H9 (cell line): Measurements from ENCODE around the gene SIRT7. TPM values are rescaled to one million over a fixed set of nuclear protein-coding genes. Genes with fewer than 3 reads are reported as not detected.

Source experiments
- DNase-seq: peaks from one replicate; pipeline ENCODE4 v3.0.0-alpha.2; 2017
- H2AFZ ChIP-seq: one replicate; pipeline ENCODE4 v1.6.1; 2013; ENCODE audit warnings: mild to moderate bottlenecking, low read length, control low read depth, moderate library complexity
- H2AK5ac ChIP-seq: 2 replicates; pipeline ENCODE4 v1.6.1; 2013; ENCODE audit warnings: low read length, control low read depth, mixed read lengths; ENCODE audit not compliant: insufficient read length
- H2BK120ac ChIP-seq: one replicate; pipeline ENCODE4 v1.6.1; 2013; ENCODE audit warnings: low read depth, mild to moderate bottlenecking, low read length, control low read depth, inconsistent platforms; ENCODE audit not compliant: poor library complexity, severe bottlenecking
- H2BK12ac ChIP-seq: 2 replicates; pipeline ENCODE4 v1.6.1; 2013; ENCODE audit warnings: low read length, control low read depth, mixed read lengths, low read depth; ENCODE audit not compliant: insufficient read length
- H2BK15ac ChIP-seq: 2 replicates; pipeline ENCODE4 v1.6.1; 2013; ENCODE audit warnings: low read depth, low read length, control low read depth
- H2BK20ac ChIP-seq: one replicate; pipeline ENCODE4 v1.6.1; 2013; ENCODE audit warnings: low read depth, mild to moderate bottlenecking, low read length, control low read depth, inconsistent platforms; ENCODE audit not compliant: poor library complexity, severe bottlenecking
- H2BK5ac ChIP-seq: 2 replicates; pipeline ENCODE4 v1.6.1; 2013; ENCODE audit warnings: low read length, control low read depth, mixed read lengths; ENCODE audit not compliant: insufficient read length
- H3K14ac ChIP-seq: 2 replicates; pipeline ENCODE4 v1.6.1; 2013; ENCODE audit warnings: low read length, control low read depth; ENCODE audit not compliant: insufficient read depth
- H3K18ac ChIP-seq: 2 replicates; pipeline ENCODE4 v1.6.1; 2013; ENCODE audit warnings: low read depth, mild to moderate bottlenecking, mixed read lengths, low read length, control low read depth; ENCODE audit not compliant: insufficient read length
- H3K23ac ChIP-seq: 2 replicates; pipeline ENCODE4 v1.6.1; 2013; ENCODE audit warnings: low read length, control low read depth, mixed read lengths, low read depth; ENCODE audit not compliant: insufficient read length
- H3K23me2 ChIP-seq: 2 replicates; pipeline ENCODE4 v1.6.1; 2013; ENCODE audit warnings: low read depth, mild to moderate bottlenecking, mixed read lengths, low read length, control low read depth; ENCODE audit not compliant: insufficient read length, poor library complexity, severe bottlenecking
- H3K27ac ChIP-seq: 2 replicates; pipeline ENCODE4 v1.5.1; 2013; ENCODE audit warnings: low read length, control low read depth, mixed read lengths, low read depth; ENCODE audit not compliant: insufficient read length
- H3K27me3 ChIP-seq: 2 replicates; pipeline ENCODE4 v1.6.1; 2013; ENCODE audit warnings: low read length, control low read depth, inconsistent platforms; ENCODE audit not compliant: insufficient read depth
- H3K4ac ChIP-seq: 2 replicates; pipeline ENCODE4 v1.6.1; 2013; ENCODE audit warnings: low read depth, mild to moderate bottlenecking, control low read depth, inconsistent platforms, low read length, moderate library complexity
- H3K4me1 ChIP-seq: 2 replicates; pipeline ENCODE4 v1.6.1; 2013; ENCODE audit warnings: low read length, control low read depth, inconsistent platforms; ENCODE audit not compliant: insufficient read depth
- H3K4me2 ChIP-seq: 2 replicates; pipeline ENCODE4 v1.6.1; 2013; ENCODE audit warnings: low read length, control low read depth, mixed read lengths; ENCODE audit not compliant: insufficient read length, insufficient read depth
- H3K56ac ChIP-seq: 2 replicates; pipeline ENCODE4 v1.6.1; 2013; ENCODE audit warnings: low read depth, mild to moderate bottlenecking, mixed read lengths, low read length, control low read depth; ENCODE audit not compliant: insufficient read length
- H3K79me1 ChIP-seq: 2 replicates; pipeline ENCODE4 v1.6.1; 2013; ENCODE audit warnings: low read depth, mild to moderate bottlenecking, moderate library complexity, low read length, control low read depth, inconsistent platforms; ENCODE audit not compliant: insufficient read depth, poor library complexity, severe bottlenecking
- H3K79me2 ChIP-seq: 2 replicates; pipeline ENCODE4 v1.6.1; 2013; ENCODE audit warnings: low read length, control low read depth, inconsistent platforms; ENCODE audit not compliant: insufficient read depth
- H3K9ac ChIP-seq: 2 replicates; pipeline ENCODE4 v1.6.1; 2013; ENCODE audit warnings: low read length, control low read depth, mixed read lengths; ENCODE audit not compliant: insufficient read length; ENCODE audit errors: extremely low read depth
- H3K9me3 ChIP-seq: one replicate; pipeline ENCODE4 v1.6.1; 2013; ENCODE audit warnings: low read depth, low read length, inconsistent platforms; ENCODE audit not compliant: control insufficient read depth
- H3T11ph ChIP-seq: one replicate; pipeline ENCODE4 v1.6.1; 2013; ENCODE audit warnings: mild to moderate bottlenecking, low read length, control low read depth, inconsistent platforms
- H4K20me1 ChIP-seq: one replicate; pipeline ENCODE4 v1.6.1; 2013; ENCODE audit not compliant: control insufficient read depth, insufficient read length, insufficient read depth
- H4K5ac ChIP-seq: 2 replicates; pipeline ENCODE4 v1.6.1; 2013; ENCODE audit warnings: low read depth, mild to moderate bottlenecking, mixed read lengths, low read length, control low read depth; ENCODE audit not compliant: insufficient read length
- H4K8ac ChIP-seq: replicated peaks from 2 replicates; pipeline ENCODE4 v1.6.1; 2013; ENCODE audit warnings: low read length, control low read depth, mixed read lengths, low read depth; ENCODE audit not compliant: insufficient read length
- H4K91ac ChIP-seq: 2 replicates; pipeline ENCODE4 v1.6.1; 2013; ENCODE audit warnings: low read depth, mild to moderate bottlenecking, moderate library complexity, mixed read lengths, low read length, control low read depth; ENCODE audit not compliant: insufficient read length
- H3K27ac Mint-ChIP-seq, 3 experiments: 2 replicates in 2 of 3; 3 replicates in 1 of 3; pipeline ENCODE4 v1.8.0; 2020 to 2021; ENCODE audit warnings: mixed read lengths in 3 of 3, mild to moderate bottlenecking in 1 of 3, moderate library complexity in 1 of 3
- H3K27me3 Mint-ChIP-seq: 2 replicates; pipeline ENCODE4 v1.8.0; 2021; ENCODE audit warnings: low read depth, mild to moderate bottlenecking, moderate library complexity, mixed read lengths
- H3K36me3 Mint-ChIP-seq, 3 experiments: 2 replicates in 2 of 3; 3 replicates in 1 of 3; pipeline ENCODE4 v1.8.0; 2020 to 2021; ENCODE audit warnings: low read depth in 3 of 3, mixed read lengths in 3 of 3; ENCODE audit not compliant: insufficient read depth in 1 of 3
- H3K4me1 Mint-ChIP-seq, 2 experiments: 2 replicates each; pipeline ENCODE4 v1.8.0; 2020; ENCODE audit warnings: mixed read lengths in 2 of 2
- H3K4me3 Mint-ChIP-seq, 2 experiments: 2 replicates in 1 of 2; 3 replicates in 1 of 2; pipeline ENCODE4 v1.8.0; 2020 to 2021; ENCODE audit warnings: mild to moderate bottlenecking in 2 of 2, mixed read lengths in 2 of 2, moderate library complexity in 1 of 2
- H3K9me3 Mint-ChIP-seq, 2 experiments: 2 replicates in 1 of 2; 3 replicates in 1 of 2; pipeline ENCODE4 v1.8.0; 2020; ENCODE audit warnings: mild to moderate bottlenecking in 2 of 2, mixed read lengths in 2 of 2, moderate library complexity in 1 of 2
- WGBS: extraction: QIAGEN DNeasy Blood & Tissue Kit; methylation state at CpG from one replicate; pipeline ENCODE4 v1.1.7; 2013; ENCODE audit warnings: missing lambda C conversion rate, low lambda C conversion rate, mixed read lengths; ENCODE audit not compliant: insufficient read length; ENCODE audit errors: extremely low coverage; 5-methylcytosine and 5-hydroxymethylcytosine counted together
- total RNA-seq: library from RNA; stranded (reverse); gene quantifications from 2 replicates; pipeline ENCODE4 v1.2.1, GENCODE V29; 2021
- TF ChIP-seq, protein P1 (sequence below): fragments of 200-600 bp; sonication (generic); conservative IDR thresholded peaks from 3 replicates; pipeline ENCODE4 v1.8.0; 2021; ENCODE audit warnings: antibody characterized with exemption, mild to moderate bottlenecking

Gene SIRT7
- total RNA-seq, 1 experiment from 2014 or later = 29.7 TPM

DNA sequence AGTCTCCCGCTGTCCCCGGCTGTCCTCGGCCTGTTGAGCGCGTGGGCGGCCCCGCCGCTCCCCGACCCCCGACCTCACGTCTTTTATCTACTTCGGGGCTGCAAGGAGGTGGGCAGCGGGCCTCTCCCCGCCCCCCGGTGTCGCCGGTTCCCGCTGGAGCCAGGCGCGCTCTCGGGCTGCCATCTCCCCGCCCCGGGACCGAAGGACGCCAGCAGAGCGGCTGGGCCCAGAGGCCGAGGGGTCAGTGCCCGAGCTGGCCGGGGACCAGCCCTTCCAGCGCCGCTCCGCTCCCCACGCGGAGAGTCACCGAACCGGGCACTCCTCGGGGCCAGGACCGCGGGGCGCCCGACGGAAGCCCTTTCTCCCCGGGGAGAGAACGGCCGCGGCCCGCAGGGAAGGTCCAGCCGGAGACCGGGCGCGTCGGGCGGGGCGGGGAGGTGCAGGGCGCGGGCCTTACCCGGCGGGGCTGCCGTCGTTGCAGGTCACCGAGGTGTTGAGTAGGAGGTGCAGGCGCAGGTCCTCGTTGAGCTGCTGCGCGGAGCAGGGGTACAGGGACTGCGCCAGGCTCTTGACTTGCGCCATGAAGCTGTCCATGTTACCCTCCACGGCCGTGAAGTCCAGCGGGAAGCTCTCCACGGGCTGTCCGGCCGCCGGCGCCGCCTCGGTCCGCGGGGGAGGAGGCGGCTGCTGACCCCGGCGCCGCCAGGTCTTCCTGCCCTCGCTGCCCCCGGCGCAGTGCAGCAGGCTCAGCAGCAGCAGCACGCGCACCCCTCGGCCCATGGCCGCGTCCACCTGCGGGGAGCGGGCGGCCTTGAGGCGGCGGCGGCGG is 42.4 kb upstream of the SIRT7 start:
- no peak overlapping the region for H3K4ac ChIP-seq
- H2AK5ac ChIP-seq = no peak overlapping the region
- H3K79me1 ChIP-seq = no peaks in the 10 kb centered on the region
- no peaks in the 10 kb centered on the region for H3K79me2 ChIP-seq
- Mint-ChIP-seq H3K27me3 (peaks cover 75% of the 10 kb centered on the region), H3K27ac (no peak overlapping the region), H3K4me1 (peaks cover 9 to 14% of the 10 kb centered on the region in 2 experiments), H3K4me3 (peak overlapping the region; percentile 36 to 66; a peak in 2 of 5 replicates), H3K36me3 (no peaks in the 10 kb centered on the region; a peak in 1 of 7 replicates), H3K9me3 (peaks cover 0 to 4% of the 10 kb centered on the region in 2 experiments; a peak in 1 of 5 replicates)
- no peak overlapping the region for H2BK120ac ChIP-seq
- H2BK12ac ChIP-seq = no peak overlapping the region
- peak; percentile 69 for DNase-seq
- no peak overlapping the region for H3K14ac ChIP-seq
- no CpG with 5 or more reads among the region's 98 CpGs for WGBS
- H3K56ac ChIP-seq = no peak overlapping the region
- TF ChIP-seq, protein P1, sequence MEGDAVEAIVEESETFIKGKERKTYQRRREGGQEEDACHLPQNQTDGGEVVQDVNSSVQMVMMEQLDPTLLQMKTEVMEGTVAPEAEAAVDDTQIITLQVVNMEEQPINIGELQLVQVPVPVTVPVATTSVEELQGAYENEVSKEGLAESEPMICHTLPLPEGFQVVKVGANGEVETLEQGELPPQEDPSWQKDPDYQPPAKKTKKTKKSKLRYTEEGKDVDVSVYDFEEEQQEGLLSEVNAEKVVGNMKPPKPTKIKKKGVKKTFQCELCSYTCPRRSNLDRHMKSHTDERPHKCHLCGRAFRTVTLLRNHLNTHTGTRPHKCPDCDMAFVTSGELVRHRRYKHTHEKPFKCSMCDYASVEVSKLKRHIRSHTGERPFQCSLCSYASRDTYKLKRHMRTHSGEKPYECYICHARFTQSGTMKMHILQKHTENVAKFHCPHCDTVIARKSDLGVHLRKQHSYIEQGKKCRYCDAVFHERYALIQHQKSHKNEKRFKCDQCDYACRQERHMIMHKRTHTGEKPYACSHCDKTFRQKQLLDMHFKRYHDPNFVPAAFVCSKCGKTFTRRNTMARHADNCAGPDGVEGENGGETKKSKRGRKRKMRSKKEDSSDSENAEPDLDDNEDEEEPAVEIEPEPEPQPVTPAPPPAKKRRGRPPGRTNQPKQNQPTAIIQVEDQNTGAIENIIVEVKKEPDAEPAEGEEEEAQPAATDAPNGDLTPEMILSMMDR = no peak
- no peak overlapping the region for H3K18ac ChIP-seq
- no peak overlapping the region for H2BK20ac ChIP-seq
- no peaks in the 10 kb centered on the region for H4K20me1 ChIP-seq
- no peak overlapping the region for H2BK15ac ChIP-seq
- H3K27me3 ChIP-seq = peaks cover 43% of the 10 kb centered on the region; the same call in 1 of the 2 replicates
- H3K4me2 ChIP-seq = peak overlapping the region; percentile 4
- H3K27ac ChIP-seq = no peak overlapping the region
- H4K91ac ChIP-seq = no peak overlapping the region
- H2AFZ ChIP-seq = no peak overlapping the region
- H3K23ac ChIP-seq = no peak overlapping the region
- H3T11ph ChIP-seq = no peak overlapping the region
- H3K4me1 ChIP-seq = no peaks in the 10 kb centered on the region
- H4K8ac ChIP-seq = no peak overlapping the region
- no peaks in the 10 kb centered on the region for H3K9me3 ChIP-seq
- no peak overlapping the region for H3K9ac ChIP-seq
- H2BK5ac ChIP-seq = no peak overlapping the region
- peaks cover 3% of the 10 kb centered on the region for H3K23me2 ChIP-seq
- no peak overlapping the region for H4K5ac ChIP-seq
